ENCODE data around the gene BATF.

BATF gene

DNA sequence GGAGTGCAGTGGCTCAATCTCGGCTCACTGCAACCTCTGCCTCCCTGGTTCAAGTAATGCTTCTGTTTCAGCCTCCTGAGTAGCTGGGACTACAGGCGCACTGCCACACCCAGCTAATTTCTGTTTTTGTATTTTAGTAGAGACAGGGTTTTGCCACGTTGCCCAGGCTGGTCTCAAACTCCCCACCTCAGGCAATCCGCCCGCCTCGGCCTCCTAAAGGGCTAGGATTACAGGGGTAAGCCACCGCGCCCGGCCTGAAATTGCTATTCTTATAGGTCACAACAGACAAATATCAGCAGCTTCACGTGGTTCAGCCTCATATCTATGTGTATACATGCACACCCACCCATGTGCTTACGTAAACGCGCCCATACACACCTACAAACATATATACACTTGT is 23.6 kb downstream of the BATF start:
- H4K20me1 ChIP-seq (ENCODE audit: insufficient read depth, low read length, poor library complexity, severe bottlenecking): no peaks in the 10 kb centered on the region
- peaks cover 12% of the 10 kb centered on the region for H3F3A ChIP-seq (ENCODE audit: low read depth)
- no peaks in the 10 kb centered on the region for H3K27me3 ChIP-seq (ENCODE audit: insufficient read depth, low read length, poor library complexity, severe bottlenecking)
- H3K36me3 ChIP-seq (ENCODE audit: insufficient read depth, low read length): peaks cover 26% of the 10 kb centered on the region; the same call in 1 of the 2 replicates
- no peaks in the 10 kb centered on the region for H3K9me3 ChIP-seq (ENCODE audit: insufficient read depth, low read depth, low read length)
- H3K79me2 ChIP-seq (ENCODE audit: insufficient read depth, low read length): peaks cover 11% of the 10 kb centered on the region
- no peak overlapping the region for H3K4me2 ChIP-seq (ENCODE audit: low read depth, low read length, poor library complexity, severe bottlenecking)
- TF ChIP-seq, protein P1, sequence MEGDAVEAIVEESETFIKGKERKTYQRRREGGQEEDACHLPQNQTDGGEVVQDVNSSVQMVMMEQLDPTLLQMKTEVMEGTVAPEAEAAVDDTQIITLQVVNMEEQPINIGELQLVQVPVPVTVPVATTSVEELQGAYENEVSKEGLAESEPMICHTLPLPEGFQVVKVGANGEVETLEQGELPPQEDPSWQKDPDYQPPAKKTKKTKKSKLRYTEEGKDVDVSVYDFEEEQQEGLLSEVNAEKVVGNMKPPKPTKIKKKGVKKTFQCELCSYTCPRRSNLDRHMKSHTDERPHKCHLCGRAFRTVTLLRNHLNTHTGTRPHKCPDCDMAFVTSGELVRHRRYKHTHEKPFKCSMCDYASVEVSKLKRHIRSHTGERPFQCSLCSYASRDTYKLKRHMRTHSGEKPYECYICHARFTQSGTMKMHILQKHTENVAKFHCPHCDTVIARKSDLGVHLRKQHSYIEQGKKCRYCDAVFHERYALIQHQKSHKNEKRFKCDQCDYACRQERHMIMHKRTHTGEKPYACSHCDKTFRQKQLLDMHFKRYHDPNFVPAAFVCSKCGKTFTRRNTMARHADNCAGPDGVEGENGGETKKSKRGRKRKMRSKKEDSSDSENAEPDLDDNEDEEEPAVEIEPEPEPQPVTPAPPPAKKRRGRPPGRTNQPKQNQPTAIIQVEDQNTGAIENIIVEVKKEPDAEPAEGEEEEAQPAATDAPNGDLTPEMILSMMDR (conservative IDR thresholded peaks at IDR 0.05; ENCODE audit: low read length): no peak
- TF ChIP-seq EZH2phosphoT487 (IDR thresholded peaks at IDR 0.05; ENCODE audit: borderline replicate concordance): no peak
- H3K9me2 ChIP-seq (replicated peaks; ENCODE audit: low read depth, low read length): no peaks in the 10 kb centered on the region
- no peak overlapping the region for H3K9ac ChIP-seq (ENCODE audit: low read depth, low read length, poor library complexity, severe bottlenecking)
- H2AFZ ChIP-seq (ENCODE audit: low read length): no peak overlapping the region
- peaks cover 21% of the 10 kb centered on the region for H3K4me1 ChIP-seq (ENCODE audit: insufficient read depth, low read length, poor library complexity, severe bottlenecking)
- H3K4me3 ChIP-seq (ENCODE audit: low read length, poor library complexity, severe bottlenecking): no peak overlapping the region

DNA sequence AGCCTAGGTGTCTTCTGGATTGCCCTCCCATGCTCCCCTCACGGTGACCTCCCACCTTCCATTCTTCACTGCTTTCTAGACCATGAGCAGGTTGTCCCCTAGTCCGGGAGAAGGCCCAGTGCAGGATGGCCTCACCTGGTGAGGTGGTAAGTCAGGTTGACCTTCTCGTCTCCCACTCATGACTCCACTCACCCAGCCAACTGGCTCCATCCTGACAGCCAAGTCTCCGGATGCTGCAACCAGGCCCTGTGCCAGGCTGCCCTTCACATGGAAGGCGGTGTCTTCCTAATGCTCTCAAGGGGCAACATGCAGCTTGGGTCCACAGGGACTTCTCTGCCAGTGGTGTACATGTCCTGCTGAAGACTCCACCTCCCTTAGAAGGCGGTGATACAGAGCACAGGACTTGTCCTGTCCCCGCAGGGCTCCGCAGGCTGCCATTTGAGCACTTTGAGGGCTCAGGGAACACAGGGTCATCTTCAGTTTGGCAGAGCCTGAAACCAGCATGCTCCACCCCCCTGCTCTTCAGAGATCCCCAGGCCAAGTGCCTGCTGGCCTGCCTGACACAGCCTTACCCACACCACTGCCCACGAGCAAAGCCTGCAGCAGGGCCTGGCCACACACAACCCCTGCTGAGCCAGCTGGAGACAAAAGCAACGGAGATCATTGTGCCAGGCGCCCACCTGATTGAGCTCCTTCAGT is 25.4 kb downstream of the BATF start:
- Histone ChIP-seq H3K36me3 (ENCODE audit: insufficient read depth, low read length) (peaks cover 26% of the 10 kb centered on the region; the same call in 1 of the 2 replicates), H2AFZ (ENCODE audit: low read length) (no peak overlapping the region), H3K9ac (ENCODE audit: low read depth, low read length, poor library complexity, severe bottlenecking) (no peak overlapping the region), H3K4me2 (ENCODE audit: low read depth, low read length, poor library complexity, severe bottlenecking) (no peak overlapping the region), H3K27me3 (ENCODE audit: insufficient read depth, low read length, poor library complexity, severe bottlenecking) (no peaks in the 10 kb centered on the region), H3F3A (ENCODE audit: low read depth) (peaks cover 9% of the 10 kb centered on the region), H3K4me1 (ENCODE audit: insufficient read depth, low read length, poor library complexity, severe bottlenecking) (peaks cover 12% of the 10 kb centered on the region), H3K9me3 (ENCODE audit: insufficient read depth, low read depth, low read length) (no peaks in the 10 kb centered on the region), H3K4me3 (ENCODE audit: low read length, poor library complexity, severe bottlenecking) (no peak overlapping the region), H3K9me2 (replicated peaks; ENCODE audit: low read depth, low read length) (no peaks in the 10 kb centered on the region), H3K79me2 (ENCODE audit: insufficient read depth, low read length) (peaks cover 11% of the 10 kb centered on the region), H4K20me1 (ENCODE audit: insufficient read depth, low read length, poor library complexity, severe bottlenecking) (no peaks in the 10 kb centered on the region)
- TF ChIP-seq, protein P1 (conservative IDR thresholded peaks at IDR 0.05; ENCODE audit: low read length): no peak
- no peak for TF ChIP-seq EZH2phosphoT487 (IDR thresholded peaks at IDR 0.05; ENCODE audit: borderline replicate concordance)

DNA sequence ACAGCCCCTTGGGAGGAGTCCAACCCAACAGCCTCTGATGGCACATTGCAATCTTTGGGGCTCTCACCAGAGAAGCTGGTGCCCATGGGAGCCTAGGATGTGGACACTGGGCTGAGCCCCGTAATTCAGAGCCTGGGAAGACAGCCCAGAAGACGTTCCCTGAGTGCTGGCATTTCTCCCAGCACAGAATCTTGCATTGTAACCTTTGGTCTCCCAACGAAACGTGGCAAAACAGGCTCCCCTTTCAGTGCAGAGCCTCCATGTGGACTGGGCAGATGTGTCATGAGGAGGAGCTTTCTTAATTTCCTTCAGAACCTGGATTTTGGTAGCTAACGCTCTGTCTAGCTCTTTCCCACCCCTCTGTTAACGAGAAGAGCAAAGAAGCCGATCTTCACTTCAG is 26.3 kb downstream of the BATF start:
- H3K4me2 ChIP-seq (ENCODE audit: low read depth, low read length, poor library complexity, severe bottlenecking): no peak overlapping the region

More for the DNA sequence above, 26.3 kb downstream of the BATF start:
- no peaks in the 10 kb centered on the region for H3K9me2 ChIP-seq (replicated peaks; ENCODE audit: low read depth, low read length)
- no peak for TF ChIP-seq EZH2phosphoT487 (IDR thresholded peaks at IDR 0.05; ENCODE audit: borderline replicate concordance)
- TF ChIP-seq, protein P1 (conservative IDR thresholded peaks at IDR 0.05; ENCODE audit: low read length): no peak
- H3K27me3 ChIP-seq (ENCODE audit: insufficient read depth, low read length, poor library complexity, severe bottlenecking): no peaks in the 10 kb centered on the region
- H3K4me3 ChIP-seq (ENCODE audit: low read length, poor library complexity, severe bottlenecking): no peak overlapping the region
- peaks cover 26% of the 10 kb centered on the region; the same call in 1 of the 2 replicates for H3K36me3 ChIP-seq (ENCODE audit: insufficient read depth, low read length)
- H4K20me1 ChIP-seq (ENCODE audit: insufficient read depth, low read length, poor library complexity, severe bottlenecking): no peaks in the 10 kb centered on the region
- no peak overlapping the region for H2AFZ ChIP-seq (ENCODE audit: low read length)
- H3K9me3 ChIP-seq (ENCODE audit: insufficient read depth, low read depth, low read length): no peaks in the 10 kb centered on the region
- peaks cover 3% of the 10 kb centered on the region; the same call in 1 of the 2 replicates for H3F3A ChIP-seq (ENCODE audit: low read depth)
- peaks cover 11% of the 10 kb centered on the region for H3K4me1 ChIP-seq (ENCODE audit: insufficient read depth, low read length, poor library complexity, severe bottlenecking)
- H3K9ac ChIP-seq (ENCODE audit: low read depth, low read length, poor library complexity, severe bottlenecking): no peak overlapping the region
- peaks cover 11% of the 10 kb centered on the region for H3K79me2 ChIP-seq (ENCODE audit: insufficient read depth, low read length)
